HG02884 (cell line): ENCODE results near the gene EMD.
A peak's percentile ranks its signal among the peaks of the same experiment; 100 is the strongest.
"Not testable (repeated sequence)": the region's sequence is repeated elsewhere in the genome, so short reads cannot be mapped to it uniquely, and the experiment has no call there.

Experiments used
- ATAC-seq: cut with Tn5 transposase; IDR thresholded peaks from one replicate; pipeline ENCODE4 v1.9.1; 2021; ENCODE audit warnings: mild to moderate bottlenecking, moderate library complexity; ENCODE audit not compliant: unreplicated experiment

EMD gene

DNA sequence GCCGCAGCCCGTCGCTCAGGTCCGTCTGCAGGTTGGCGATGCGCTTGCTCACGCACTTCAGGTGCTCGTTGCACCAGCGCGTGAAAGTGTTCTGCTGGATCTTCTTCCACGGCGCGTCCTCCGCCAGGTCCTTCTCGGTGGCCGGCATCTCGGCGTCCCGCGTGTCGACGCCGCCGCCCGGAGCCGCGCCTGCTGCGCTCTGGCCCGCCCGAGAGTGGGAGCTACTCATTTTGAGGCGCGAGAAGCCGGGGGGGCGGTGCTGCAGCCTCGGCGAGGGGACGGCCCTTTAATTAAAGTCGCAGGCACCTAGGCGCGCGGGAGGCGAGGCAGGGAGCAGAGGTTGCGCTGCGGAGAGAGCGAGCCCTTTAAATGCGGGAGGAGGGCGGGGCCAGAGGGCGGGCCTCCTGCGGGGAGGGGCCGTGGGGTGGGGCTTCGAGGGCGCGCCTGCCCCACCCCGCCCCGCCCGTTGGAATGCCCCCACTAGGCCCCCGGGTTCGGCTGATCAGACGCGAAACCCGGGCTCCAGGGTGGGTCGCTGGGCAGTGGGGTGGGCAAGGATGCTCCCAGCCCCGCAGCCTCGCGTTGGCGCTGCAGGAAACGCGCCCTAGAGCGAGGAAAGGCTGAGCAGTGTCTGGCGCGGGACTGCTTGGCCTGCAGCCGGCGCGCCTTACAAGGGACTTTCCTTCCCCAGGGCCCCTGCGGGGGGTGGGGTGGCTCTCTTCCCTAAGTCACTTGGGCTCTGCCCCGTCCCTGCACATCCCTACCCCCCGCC lies 7.9 kb upstream of the EMD start:
- ATAC-seq: peak; percentile 54

DNA sequence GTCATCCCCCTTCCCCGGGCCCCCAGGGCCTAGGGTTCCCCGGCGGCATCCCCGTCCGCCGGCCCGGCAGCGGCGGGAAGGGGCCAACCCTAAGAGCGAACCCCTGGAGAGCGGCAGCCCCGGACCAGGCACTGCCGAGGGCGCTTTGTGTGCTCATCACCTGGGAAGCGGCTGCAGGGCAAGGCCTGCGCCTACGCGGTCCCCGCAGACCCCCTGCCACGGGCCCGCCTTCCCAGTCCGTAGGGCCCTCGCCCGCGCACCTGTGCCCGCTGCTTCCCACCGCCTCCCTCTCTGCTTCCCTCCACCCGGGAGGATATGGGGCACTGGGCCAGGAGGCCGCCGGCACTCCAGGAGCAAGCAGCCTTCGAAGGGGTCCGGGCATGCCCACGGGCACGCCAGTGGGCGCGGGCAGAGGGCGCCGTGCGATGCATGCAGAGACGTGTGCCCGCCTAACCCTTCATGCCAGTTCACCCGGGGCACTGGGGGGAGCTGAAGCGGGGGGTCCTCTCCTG lies 7.2 kb upstream of the EMD start:
- no peak for ATAC-seq

DNA sequence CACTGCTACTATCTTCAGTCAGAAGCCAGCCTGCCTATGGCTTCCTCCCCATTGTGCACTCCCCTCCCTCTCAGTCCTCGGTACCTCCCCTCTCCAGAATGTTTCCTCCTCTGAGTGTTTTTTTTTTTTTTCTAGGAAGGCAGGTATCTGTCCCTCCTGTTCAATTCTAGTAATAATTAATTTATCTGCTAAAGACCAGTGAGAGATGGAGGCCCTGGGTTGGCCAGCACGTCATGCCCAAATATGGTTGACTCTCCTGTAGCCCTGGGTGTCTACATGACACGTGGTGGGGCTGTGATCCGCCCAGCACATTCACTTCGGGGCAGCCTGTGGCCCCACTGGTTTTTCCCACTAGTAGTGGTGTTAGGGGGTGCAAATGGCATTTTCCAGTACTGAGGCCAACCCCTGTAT lies 6.5 kb upstream of the EMD start:
- ATAC-seq: no peak

DNA sequence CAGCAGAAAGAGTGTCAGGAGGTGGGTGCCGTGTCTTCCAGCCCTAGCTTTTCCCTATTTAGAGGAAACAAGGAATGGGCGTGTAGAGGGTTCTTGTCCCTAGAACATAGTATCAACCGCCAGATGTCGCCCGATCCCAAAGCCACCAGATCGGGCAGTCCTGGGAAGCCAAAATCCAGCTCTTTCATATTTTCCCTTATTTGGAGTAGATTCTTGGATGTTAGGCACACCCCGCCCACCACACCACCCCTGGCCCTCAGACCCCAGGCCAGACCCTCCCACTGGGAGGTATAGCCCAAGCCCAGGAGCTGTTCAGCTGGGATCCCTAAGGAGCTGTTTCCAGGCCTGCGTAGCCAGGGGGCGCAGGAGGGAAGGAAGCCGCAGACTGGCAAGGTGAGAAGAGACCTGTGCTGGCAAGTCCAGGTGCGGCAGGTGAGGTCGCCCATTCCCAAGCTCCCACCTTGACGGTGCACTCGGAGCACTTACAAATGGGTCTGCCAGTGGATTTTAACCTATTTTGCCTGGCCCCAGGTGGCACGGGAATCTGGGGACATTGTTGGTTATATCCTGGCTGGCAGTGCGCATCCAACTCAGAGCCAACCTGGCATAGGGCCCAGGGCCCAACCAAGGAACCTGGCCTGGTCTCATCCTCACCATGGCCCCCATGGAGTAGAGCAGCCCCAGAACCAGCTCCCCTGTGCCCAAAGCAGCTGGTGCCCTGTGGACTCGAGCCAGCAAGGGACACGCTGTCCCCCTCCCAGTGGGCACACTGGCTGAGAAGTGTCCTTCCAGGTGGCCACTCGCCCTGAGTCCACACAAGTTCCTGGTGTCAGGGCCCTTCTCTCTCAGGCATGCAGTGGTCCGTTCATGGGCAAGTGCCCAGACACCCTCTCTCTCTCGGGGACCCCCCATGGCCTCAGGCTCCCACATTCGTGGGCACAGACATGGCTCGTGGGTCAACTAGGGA lies 5.5 kb upstream of the EMD start:
- ATAC-seq: no peak

DNA sequence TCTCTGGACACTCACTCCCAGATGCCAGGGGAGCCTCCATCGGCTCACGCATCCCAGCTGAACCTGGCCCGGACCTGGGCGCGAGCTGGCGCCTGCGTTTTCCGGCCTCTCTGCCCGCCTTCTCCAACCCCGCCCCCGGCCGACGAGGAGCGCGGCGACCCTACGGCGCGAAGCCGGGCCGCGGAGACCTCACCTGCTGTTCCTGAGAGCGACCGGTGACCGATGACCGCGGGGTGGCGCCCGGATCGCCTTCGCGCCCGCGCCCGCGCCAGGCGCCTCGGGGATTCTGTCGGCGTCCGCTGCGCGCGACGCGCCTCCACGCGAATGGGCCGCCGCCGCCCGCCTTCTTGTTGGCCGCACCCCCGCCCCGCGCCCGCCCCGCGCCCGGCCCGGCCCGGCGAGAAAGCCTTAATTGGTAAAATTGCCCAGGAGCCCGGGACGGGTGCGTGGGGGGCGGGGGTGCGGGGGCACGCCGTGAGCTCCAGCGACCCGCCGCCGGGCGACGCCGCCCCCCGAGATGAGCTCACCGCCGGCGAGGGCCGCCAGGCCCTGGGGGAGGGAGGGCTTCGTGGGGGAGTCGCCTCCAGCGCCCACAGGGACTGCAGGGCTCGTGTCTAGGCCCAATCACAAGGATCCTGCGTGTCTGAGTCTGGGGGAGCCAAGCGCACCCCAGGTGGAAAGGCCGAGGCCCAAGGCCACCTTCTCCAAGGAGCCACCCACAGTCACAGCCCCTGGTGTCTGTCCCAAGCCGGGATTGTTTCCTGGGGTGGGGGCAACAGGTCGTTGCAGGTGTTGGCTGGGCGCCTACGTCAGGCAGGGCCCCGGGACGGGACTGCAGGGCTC lies 4.6 kb upstream of the EMD start, which contains the start of gene FLNA:
Gene FLNA (minus strand): TSS at position 322 of the 843 bp plus-strand sequence. CDS start 3,389 bp downstream, outside the sequence.
- ATAC-seq: no peak

DNA sequence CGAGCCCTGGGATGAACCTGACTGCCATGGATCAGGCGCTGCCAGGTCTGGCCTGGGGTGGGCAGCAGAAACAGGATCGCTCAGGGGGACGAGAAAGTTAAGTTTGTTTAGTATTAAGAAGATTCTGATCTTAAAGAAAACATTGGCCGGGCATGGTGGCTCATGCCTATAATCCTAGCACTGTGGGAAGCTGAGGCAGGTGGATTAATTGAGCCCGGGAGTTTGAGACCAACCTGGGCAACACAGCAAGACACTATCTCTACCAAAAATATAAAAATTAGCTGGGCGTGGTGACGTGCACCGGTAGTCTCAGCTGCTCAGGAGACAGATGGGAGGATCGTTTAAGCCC lies 4.0 kb upstream of the EMD start:
- ATAC-seq: no peak

DNA sequence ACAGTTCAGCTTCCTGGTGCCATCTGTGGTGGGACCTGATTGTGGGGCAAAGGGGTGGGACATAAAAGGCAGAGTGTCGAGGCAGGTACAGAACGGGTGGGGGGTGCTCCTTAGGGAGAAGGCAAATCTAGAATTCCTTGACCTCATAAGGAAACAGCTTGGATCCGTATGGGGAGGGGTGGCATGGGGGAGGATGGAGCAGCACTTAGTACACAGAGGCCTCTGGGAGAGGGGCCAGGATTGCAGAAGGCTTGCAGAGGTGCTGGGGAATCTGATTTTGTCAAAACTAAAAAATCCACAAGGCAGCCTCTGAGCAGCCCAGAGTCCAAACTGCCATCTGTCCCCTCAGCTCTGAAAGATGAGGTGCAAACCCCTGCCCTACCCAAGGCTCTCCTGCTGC lies 2.3 kb upstream of the EMD start:
- ATAC-seq: no peak

DNA sequence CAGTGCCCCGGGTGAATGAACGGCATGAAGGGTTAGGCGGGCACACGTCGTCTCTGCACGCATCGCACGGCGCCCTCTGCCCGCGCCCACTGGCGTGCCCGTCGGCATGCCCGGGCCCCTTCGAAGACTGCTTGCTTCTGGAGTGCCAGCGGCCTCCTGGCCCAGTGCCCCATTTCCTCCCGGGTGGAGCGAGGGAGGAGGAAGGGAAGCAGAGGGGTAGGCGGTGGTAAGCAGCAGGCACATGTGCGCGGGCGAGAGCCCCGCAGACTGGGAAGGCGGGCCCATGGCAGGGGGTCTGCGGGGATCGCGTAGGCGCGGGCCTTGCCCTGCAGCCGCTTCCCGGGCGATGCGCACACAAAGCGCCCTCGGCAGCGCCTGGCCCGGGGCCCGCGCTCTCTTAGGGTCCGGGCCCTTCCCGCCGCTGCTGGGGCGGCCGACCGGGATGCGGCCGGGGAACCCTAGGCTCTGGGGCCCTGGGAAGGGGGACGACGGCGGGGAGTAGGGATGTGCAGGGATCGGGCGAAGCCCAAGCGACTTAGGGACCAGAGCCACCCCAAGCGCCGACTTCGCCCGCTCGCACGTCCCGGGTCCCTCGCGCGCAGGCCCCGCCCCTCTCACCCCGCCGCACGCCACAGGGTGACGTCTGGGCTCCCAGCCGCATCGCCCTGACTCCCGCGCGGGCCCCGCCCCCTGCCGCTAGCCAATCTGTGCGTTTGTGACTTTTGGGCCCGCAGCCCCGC lies 866 bp upstream of the EMD start:
- peak; percentile 3 for ATAC-seq

DNA sequence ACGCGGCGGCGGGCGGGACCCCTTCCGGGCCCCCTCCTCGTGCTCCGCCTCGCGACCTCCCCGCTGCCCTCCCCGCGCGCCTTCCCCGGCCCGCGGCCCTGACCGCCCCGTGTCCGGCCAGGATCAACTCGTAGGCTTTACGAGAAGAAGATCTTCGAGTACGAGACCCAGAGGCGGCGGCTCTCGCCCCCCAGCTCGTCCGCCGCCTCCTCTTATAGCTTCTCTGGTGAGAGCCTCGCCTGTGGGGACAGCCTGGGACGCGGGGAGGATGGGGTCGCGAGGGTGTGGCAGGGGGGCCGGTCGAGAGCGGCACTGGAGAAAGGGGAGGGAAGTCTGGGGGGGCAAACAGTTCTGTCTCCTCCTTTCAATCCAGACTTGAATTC lies 465 bp downstream of the EMD start:
- ATAC-seq: no peak

DNA sequence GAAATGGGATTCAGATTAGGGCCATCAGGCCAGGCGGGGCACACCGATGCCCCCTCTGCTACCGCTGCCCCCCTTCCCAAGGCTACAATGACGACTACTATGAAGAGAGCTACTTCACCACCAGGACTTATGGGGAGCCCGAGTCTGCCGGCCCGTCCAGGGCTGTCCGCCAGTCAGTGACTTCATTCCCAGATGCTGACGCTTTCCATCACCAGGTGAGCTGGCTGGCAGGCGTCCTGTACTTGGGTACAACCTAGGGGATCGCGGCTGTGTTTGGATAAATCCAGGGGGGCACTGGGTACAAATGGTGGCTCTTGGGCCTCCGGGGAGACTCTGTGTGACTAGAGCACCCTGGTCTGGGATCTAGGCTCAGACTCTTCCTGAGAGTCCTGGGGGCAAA lies 1.1 kb downstream of the EMD start:
- no peak for ATAC-seq

DNA sequence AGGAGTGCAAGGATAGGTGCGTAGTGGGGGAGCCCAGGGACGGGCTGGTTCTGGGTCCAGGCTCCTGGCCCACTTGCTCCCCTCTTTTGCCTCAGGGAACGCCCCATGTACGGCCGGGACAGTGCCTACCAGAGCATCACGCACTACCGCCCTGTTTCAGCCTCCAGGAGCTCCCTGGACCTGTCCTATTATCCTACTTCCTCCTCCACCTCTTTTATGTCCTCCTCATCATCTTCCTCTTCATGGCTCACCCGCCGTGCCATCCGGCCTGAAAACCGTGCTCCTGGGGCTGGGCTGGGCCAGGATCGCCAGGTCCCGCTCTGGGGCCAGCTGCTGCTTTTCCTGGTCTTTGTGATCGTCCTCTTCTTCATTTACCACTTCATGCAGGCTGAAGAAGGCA lies 1.7 kb downstream of the EMD start:
- no peak for ATAC-seq

DNA sequence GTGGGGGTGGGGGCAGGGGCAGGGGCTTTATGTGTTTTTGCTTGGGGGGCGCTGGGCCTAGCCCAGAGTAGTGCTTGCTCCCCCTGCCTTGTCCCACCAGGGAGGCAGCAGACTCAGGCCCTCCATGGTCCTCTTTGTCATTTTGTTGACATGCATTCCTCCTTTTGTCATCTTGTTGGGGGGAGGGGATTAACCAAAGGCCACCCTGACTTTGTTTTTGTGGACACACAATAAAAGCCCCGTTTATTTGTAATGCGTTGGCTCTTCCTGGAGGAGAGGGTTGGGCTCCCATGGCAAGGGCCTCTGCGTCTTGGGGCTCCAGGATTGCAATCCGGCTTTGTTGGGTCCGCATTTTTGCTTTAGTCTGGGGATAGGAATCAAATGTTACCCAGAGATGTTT lies 2.2 kb downstream of the EMD start:
- ATAC-seq: no peak

DNA sequence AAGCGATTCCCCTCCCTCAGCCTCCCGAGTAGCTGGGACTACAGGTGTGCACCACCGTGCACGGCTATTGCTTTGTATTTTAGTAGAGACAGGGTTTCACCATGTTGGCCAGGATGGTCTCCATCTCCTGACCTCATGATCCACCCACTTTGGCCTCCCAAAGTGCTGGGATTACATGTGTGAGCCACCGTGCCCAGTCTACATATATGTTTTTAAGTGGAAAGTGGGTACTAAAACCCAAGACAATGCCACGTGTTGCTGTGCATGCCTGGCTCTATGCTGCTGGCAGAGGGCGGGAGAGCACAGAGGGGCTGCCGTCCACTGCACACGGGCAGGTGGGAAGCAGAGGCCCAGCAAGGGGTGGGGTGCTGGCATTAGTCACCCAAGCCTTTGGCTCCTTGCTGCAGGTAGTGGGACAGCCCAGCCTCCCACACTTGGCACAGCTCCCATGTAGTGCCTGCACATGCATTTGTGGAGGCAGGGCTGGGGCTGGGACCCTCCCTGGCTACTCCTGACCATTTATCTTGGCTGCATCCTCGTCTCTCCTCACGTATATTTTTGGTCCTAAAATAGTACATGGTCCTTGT lies 3.5 kb downstream of the EMD start:
- ATAC-seq: no peak

DNA sequence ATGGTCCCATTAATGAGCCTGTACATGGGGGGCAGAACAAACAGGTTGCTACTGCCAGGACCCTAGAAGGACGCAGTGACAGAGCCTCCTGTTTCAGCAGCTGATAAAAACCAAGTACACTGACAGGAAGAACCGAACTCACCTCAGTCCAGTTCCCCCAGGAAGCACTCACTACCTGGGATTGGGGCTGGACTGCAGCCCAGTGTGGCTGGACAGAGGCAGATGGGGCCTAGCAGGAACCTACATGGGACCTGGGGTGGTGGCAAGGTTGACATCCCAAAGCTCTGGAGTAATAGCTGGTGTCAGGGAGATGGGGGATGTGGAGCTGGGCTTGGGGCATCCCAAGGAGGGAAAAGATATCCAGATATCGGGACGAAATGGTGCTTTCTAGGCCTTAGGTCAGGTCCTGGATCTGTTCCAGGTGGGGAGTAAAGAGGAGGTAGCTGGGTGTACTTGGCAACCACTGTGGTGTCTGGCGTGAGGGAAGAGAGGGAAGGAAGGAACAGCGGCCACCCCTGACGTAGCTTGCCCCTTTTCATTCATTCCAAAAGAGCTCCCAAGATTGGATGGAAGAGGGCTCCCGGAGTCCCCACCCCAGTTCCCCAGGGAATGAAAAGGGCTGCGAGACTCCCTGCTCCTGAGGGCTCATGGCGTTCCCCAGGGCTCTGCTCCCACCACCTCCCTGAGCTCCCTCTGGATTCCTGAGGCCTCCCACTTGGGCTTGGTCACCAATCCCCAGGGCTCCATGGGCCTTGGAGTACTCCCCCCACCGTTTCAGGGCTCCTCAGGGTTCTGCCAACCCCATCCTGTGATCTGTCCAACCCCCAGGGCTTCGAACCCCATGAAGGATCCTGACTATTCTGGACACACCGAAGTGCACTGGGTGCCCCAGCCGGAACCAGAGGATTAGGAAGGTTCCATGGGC lies 4.5 kb downstream of the EMD start:
- no peak for ATAC-seq

DNA sequence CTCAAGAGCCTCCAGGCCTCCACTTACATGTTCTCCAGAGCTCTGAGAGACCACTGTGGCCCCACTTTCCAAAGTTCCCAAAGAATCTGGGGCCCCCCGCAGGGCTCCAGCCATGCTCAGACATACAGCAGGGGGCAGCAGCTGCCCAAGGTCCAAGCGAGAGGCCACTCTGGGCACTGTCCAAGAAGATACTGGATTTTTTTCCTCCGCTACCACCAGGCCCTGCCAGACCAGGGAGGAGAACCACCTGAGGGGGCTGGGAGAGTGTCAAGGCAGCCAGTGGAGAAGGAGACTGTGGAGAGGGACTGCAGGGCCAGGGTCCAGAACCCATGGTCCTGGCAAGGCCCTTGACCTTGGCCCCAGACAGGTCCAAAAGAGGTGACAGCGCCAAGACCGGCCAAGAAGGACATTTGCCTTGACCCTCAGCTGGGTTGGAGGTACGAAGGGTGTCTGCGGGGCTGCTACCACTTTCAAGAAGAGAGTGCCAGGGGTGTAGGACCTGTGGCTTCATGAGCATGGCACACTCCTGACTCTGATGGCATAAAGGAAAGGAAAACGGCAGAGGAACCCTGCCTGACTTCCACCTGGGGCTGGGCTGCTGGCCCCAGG lies 5.3 kb downstream of the EMD start:
- ATAC-seq: no peak

DNA sequence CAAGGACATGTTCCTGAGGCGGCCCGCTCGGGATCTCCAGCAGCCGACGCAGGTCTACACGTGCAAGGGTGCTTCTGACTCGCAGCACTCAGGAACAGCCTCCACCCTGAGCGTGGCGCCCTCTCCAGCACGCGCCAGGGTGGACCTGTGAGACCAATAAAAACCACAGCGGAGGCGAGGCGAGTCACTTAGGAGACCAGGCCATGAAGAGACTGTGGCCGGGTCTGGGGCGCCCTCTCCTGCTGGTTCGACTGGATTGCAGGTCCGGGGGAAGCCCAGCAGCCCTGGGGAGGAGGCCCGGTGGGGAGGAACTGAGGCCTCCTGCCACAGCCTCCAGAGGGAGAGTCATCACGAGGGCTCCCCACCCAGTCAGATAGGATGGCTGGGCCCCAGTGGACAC lies 9.0 kb downstream of the EMD start:
- ATAC-seq: not testable (repeated sequence)

DNA sequence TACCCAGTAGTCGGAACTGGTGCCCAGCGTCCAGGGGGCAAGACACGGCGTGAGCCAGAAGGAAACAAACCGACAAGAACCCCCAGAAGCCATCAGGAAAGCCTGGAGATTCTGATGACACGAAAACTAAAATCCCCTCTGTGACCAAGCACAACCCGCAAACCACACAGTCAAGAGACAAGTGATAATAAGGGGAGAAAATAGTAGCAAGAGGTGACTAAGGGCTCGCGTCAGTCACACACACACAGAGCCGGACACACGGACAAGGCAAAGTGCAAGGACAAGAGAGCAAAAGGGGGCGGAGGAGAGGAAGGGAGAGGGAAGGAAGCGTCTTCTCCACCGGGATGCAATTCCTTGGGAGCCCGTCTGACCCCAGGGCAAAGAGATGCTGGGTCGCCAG lies 9.6 kb downstream of the EMD start:
- ATAC-seq: not testable (repeated sequence)
